Suprapubic skin (tissue), 4 donors: ENCODE results near the gene RAB38. TPM values are rescaled to one million over a fixed set of nuclear protein-coding genes. Genes with fewer than 3 reads are reported as not detected.

Source experiments
- DNase-seq, 2 donors: peaks; one replicate each; pipeline ENCODE4 v3.0.0-alpha.2; 2019; ENCODE audit warnings: low spot score in 2 of 2
- H3K27ac ChIP-seq: fragments of 200-600 bp; sonication (generic); one replicate; pipeline ENCODE4 v1.5.1; 2019
- H3K27me3 ChIP-seq: fragments of 200-600 bp; sonication (generic); one replicate; pipeline ENCODE4 v1.5.1; 2019
- H3K36me3 ChIP-seq: fragments of 200-600 bp; sonication (generic); one replicate; pipeline ENCODE4 v1.5.1; 2019
- H3K4me1 ChIP-seq: fragments of 200-600 bp; sonication (generic); one replicate; pipeline ENCODE4 v1.5.1; 2019
- H3K4me3 ChIP-seq: fragments of 200-600 bp; sonication (generic); one replicate; pipeline ENCODE4 v1.5.1; 2019; ENCODE audit warnings: mild to moderate bottlenecking
- H3K9me3 ChIP-seq: fragments of 200-600 bp; sonication (generic); one replicate; pipeline ENCODE4 v1.5.1; 2019
- CTCF ChIP-seq, 2 donors: fragments of 200-600 bp in 1 of 2; fragments of 450-650 bp in 1 of 2; sonication (generic) in 1 of 2; IDR thresholded peaks; one replicate each; pipeline ENCODE4 v1.5.1; 2016 to 2019; ENCODE audit warnings: antibody characterized with exemption in 2 of 2, mild to moderate bottlenecking in 1 of 2, moderate library complexity in 1 of 2
- EP300 ChIP-seq: sonication (generic); formaldehyde crosslinking; IDR thresholded peaks from one replicate; pipeline ENCODE4 v1.6.1; 2017; ENCODE audit warnings: antibody characterized with exemption
- POLR2A ChIP-seq, 2 donors: fragments of 450-650 bp; IDR thresholded peaks; one replicate each; pipeline ENCODE4 v1.6.1; 2017; ENCODE audit warnings: antibody characterized with exemption in 2 of 2, mild to moderate bottlenecking in 2 of 2, moderate library complexity in 2 of 2
- POLR2AphosphoS5 ChIP-seq, 3 donors: sonication (generic); formaldehyde crosslinking; IDR thresholded peaks; one replicate each; pipeline ENCODE4 v1.6.1; 2017; ENCODE audit warnings: antibody characterized with exemption in 3 of 3
- WGBS: methylation state at CpG from one replicate; pipeline ENCODE4 v1.1.5; 2018; 5-methylcytosine and 5-hydroxymethylcytosine counted together
- total RNA-seq, 4 donors: library from RNA; depleted of rRNA; stranded (reverse); fragments of >200 nt; gene quantifications; one replicate each; pipeline ENCODE4 v1.1.0, GENCODE V29; 2016

The RAB38 gene
- total RNA-seq, 4 donors from 2014 or later: 27.8 to 76.6 (median 48.9) TPM

- WGBS: 82% methylated on average over 4 of the region's 4 CpGs
- H3K27ac ChIP-seq: no peak overlapping the region
- no peaks in the 10 kb centered on the region for H3K9me3 ChIP-seq
- TF ChIP-seq POLR2A (IDR thresholded peaks at IDR 0.05) (no peak), POLR2AphosphoS5 (IDR thresholded peaks at IDR 0.05) (no peak), EP300 (no peak), CTCF (IDR thresholded peaks at IDR 0.05) (no peak)
- H3K4me3 ChIP-seq: no peak overlapping the region
- H3K4me1 ChIP-seq: no peaks in the 10 kb centered on the region
- DNase-seq: no peak
- H3K36me3 ChIP-seq: no peaks in the 10 kb centered on the region
- H3K27me3 ChIP-seq: no peaks in the 10 kb centered on the region
Observed at GRCh38 chr11:88164320-88164719, 10.9 kb downstream of the RAB38 start.

GRCh38 chr11:88158081-88158480 is 17.2 kb downstream of the RAB38 start:
- WGBS: 63% methylated on average over 1 of the region's 1 CpG
- Histone ChIP-seq H3K27me3 (no peaks in the 10 kb centered on the region), H3K9me3 (peaks cover 6% of the 10 kb centered on the region), H3K36me3 (no peaks in the 10 kb centered on the region), H3K27ac (no peak overlapping the region), H3K4me3 (no peak overlapping the region), H3K4me1 (no peaks in the 10 kb centered on the region)
- TF ChIP-seq POLR2AphosphoS5 (IDR thresholded peaks at IDR 0.05) (no peak), EP300 (no peak), CTCF (IDR thresholded peaks at IDR 0.05) (no peak), POLR2A (IDR thresholded peaks at IDR 0.05) (no peak)
- DNase-seq: no peak

GRCh38 chr11:88157370-88157769 is 17.9 kb downstream of the RAB38 start:
- Histone ChIP-seq H3K36me3 (no peaks in the 10 kb centered on the region), H3K9me3 (peaks cover 6% of the 10 kb centered on the region), H3K4me1 (no peaks in the 10 kb centered on the region), H3K4me3 (no peak overlapping the region), H3K27ac (no peak overlapping the region), H3K27me3 (no peaks in the 10 kb centered on the region)
- 59% methylated on average over 4 of the region's 4 CpGs for WGBS
- no peak for DNase-seq
- TF ChIP-seq CTCF (IDR thresholded peaks at IDR 0.05) (no peak), POLR2A (IDR thresholded peaks at IDR 0.05) (no peak), EP300 (no peak), POLR2AphosphoS5 (IDR thresholded peaks at IDR 0.05) (no peak)

- Histone ChIP-seq H3K36me3 (peaks cover 6% of the 10 kb centered on the region), H3K27me3 (no peaks in the 10 kb centered on the region), H3K27ac (no peak overlapping the region), H3K4me3 (no peak overlapping the region), H3K4me1 (no peaks in the 10 kb centered on the region), H3K9me3 (peaks cover 6% of the 10 kb centered on the region)
- DNase-seq: no peak
- TF ChIP-seq CTCF (IDR thresholded peaks at IDR 0.05) (no peak), POLR2A (IDR thresholded peaks at IDR 0.05) (no peak), EP300 (no peak), POLR2AphosphoS5 (IDR thresholded peaks at IDR 0.05) (no peak)
Observed at GRCh38 chr11:88152381-88152780, 22.9 kb downstream of the RAB38 start.

GRCh38 chr11:88151709-88152265 is 23.5 kb downstream of the RAB38 start:
- Histone ChIP-seq H3K4me1 (no peaks in the 10 kb centered on the region), H3K4me3 (no peak overlapping the region), H3K9me3 (peaks cover 6% of the 10 kb centered on the region), H3K27me3 (no peaks in the 10 kb centered on the region), H3K27ac (no peak overlapping the region), H3K36me3 (peaks cover 6% of the 10 kb centered on the region)
- TF ChIP-seq EP300: no peak
- no peak for DNase-seq
- WGBS: 82% methylated on average over 5 of the region's 5 CpGs

- TF ChIP-seq POLR2AphosphoS5 (IDR thresholded peaks at IDR 0.05) (no peak), CTCF (IDR thresholded peaks at IDR 0.05) (no peak), EP300 (no peak), POLR2A (IDR thresholded peaks at IDR 0.05) (no peak)
- H3K4me3 ChIP-seq: no peak overlapping the region
- peaks cover 11% of the 10 kb centered on the region for H3K36me3 ChIP-seq
- no peak for DNase-seq
- H3K27ac ChIP-seq: no peak overlapping the region
- H3K9me3 ChIP-seq: no peaks in the 10 kb centered on the region
- H3K27me3 ChIP-seq: no peaks in the 10 kb centered on the region
- no peaks in the 10 kb centered on the region for H3K4me1 ChIP-seq
- WGBS: 88% methylated on average over 1 of the region's 1 CpG
Observed at GRCh38 chr11:88146106-88146505, 29.1 kb downstream of the RAB38 start.
